NCI-H446 treated with DMSO at 0.1 percent for 48 hours (cell line): ENCODE measurements around the gene CDKN2C.
"Not testable (repeated sequence)": the region's sequence is repeated elsewhere in the genome, so short reads cannot be mapped to it uniquely, and the experiment has no call there.

Experiments
- DNase-seq: peaks from one replicate; lab custom pipeline; 2025; lab: John Stamatoyannopoulos, UW

CDKN2C gene

DNA sequence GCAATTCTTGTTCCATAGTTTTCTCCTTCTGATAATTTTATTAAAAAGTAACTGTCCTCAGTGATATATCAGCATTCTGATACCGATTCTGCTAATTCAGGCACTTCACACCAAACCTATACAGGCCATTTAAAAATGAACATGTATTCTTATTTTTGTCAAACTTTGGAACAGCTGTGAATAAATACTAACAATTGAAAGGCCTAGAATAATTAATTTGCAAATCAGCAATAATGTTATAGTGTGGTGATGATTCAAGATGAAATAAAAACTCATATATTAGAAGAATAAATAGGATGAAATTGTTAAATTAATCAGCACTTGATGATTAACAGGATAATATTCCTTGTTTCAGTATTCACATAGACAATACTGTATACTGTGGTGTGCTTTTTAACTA is 9.9 kb downstream of the CDKN2C start:
- peak; percentile 54 for DNase-seq

DNA sequence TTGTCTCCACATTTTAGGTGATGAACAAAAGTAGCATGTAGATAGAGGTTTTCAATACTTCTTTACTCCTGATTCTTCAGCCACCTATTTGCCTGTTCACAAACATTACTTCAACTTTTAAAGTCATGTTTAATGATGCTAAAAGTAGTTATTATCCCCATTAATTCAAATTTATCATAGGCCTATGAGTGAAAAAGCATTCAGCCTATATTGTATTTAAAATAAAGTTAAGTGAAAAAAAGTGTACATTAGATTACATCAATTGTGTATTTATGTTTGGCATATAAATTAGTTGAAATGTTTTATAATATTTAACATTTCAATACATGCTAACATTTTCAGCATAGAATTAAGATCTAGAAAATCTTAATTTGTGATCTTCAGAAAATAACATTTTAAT is 10.5 kb downstream of the CDKN2C start:
- no peak for DNase-seq

DNA sequence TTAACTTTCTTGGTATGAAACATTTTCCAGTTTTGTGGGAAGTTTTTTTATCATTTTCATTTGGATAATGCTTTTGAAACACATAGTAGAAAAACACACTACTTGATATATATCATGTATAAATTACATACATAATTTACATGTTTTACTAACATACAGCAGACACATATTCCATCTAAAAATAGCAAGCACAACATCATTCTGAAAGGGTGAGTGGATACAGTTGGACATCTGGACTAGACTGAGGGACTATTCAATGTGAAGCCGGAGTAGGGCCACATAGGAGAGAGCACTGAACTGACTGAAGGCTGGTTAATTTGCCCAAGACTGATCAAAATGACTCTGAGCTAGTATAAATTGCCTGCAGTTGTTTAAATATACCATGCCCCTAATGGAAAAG is 11.7 kb downstream of the CDKN2C start:
- DNase-seq: peak; percentile 71

DNA sequence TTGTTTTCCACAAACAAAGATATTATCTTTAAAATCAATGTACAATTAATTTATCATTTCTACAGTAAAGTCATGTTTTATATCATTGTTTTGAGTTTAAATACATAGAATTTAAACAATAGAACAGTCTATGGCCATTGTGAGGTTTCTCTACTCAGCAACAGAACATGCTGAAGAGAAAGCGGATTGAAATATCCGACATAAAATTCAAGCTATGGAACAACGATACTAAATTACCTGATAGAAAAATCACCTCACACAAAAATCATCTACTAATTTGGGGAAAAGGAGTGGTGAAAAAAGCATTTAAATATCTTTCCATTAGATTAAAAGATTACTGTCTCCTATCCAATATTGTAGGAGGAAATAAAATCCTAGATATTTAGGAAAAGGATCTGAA is 12.6 kb downstream of the CDKN2C start:
- peak; percentile 40 for DNase-seq

DNA sequence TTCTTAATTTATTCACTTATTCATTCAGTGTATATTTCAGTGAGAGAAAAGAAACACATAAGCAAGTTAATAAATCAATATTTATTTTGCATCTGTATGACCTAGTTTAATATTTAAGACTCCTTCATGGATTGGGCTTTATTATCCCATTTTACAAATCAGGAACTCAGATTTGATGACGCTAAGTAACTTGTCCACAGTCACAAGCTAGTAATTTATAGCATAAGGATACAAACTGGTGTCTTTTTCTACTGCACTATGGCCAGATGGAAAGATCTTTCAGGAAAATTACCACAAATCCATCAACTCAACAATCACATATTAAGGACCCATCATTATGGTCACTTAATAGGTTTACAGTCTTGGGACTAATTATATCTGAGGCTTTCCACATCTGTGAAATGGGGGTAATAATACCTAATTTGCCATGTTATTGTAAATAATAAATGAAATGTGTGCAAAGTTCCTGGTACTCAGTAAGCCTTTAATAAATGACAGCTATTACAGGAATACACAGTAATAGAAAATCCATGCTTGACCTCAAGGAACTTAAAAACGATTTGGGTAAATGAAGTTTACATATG is 13.3 kb downstream of the CDKN2C start:
- peak; percentile 62 for DNase-seq

DNA sequence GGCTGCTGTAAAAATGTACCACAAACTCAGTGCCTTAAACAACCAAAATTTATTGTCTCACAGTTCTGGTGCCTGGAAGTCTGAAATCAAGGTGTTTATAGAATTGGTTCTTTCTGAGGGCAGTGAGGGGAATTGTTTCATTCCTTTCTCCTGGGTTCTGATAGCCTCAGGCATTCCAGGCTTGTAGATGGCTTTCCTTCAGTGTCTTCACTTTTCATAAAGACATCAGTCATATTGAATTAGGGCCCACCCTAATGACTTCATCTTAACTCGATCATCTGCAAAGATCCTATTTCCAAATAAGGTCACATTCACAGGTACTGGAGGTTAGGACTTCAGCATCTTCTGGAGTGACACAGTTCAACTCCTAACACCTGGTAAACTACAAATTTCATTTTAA is 15.0 kb downstream of the CDKN2C start:
- peak; percentile 58 for DNase-seq

DNA sequence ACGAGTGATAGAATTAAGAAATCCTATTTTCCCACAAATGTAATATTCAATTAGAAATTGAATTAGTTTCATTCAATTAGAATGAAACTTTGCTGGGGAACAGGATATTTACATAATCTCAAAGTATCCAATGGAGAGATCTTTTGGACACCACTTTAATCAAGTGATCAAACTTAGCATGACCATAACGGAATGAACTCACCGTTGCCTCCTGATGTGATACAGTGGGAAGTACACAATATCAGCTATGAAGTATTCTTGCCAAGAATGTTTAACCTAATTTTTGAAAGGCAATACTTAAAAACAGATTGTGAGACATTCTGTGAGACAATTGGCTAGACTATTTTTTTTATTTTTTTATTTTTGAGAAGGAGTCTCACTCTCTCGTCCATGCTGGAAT is 16.6 kb downstream of the CDKN2C start:
- DNase-seq: no peak

DNA sequence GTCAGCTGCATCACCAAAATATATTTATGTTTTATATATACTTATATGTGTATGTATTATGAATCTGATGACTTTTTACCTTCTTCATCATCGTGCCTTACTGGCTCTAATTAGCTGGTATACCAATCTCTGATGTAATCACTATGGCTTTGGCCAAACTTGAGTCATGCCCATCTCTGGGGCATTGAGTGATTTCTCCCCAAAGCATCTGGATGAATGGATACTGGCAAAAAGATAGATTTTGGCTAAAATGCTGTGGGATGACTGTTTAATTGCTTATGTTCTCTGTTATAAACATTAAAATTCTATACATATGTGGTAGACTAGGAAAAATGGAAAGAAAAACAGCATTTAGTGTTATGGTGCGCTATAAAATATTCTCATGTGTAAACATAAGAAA is 19.6 kb downstream of the CDKN2C start:
- peak; percentile 25 for DNase-seq

DNA sequence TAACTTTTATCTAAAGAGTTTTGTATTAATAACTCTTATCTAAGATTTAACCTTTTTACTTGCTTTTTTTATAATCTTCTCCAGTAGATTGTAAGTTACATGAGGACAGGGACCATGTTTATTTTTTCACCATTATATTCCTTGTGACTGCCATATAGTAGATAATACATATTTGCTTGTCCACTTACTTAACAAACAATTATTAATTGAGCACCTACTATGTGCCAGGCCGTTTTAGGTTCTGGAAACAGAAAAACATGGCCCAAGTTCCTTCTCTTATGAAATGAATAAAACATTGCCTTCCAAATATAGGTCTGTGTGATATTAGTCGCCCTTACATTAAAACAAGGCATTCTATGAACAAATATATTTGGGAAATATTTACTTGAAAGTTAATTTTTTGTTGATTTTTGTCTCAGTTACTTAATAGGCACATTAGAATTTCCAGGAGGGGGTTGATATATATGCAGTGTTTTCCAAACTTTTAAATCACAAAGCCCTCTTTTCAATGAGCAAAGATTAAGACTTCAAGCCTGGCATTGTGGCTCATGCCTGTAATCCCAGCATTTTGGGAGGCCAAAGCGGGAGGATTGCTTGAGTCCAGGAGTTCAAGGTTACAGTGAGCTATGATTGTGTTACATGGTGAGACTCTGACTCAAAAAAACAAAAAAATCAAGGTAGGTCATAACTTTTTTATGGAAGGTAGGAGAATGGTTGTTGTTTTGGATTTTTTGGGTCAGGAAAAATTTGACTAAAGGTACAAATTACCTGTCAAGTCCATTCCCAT is 22.7 kb downstream of the CDKN2C start:
- no peak for DNase-seq

DNA sequence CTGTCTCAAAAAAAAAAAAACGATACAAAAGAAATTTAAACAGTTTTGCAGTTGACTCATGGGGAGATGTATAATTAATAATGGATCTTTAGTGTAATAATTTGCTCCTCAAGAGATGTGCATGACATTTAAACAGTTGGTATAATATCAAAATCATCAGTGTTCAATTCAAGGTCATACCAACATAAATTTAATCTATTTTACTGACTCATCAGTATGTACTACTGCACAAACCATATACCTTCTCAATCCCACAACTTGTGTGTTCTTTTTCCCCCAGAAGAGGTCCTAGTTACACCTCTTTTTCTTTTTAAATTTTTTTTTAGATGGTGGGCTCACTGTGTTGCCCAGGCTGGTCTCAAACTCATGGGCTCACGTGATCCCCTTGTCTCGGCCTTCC is 23.6 kb downstream of the CDKN2C start:
- DNase-seq: no peak

DNA sequence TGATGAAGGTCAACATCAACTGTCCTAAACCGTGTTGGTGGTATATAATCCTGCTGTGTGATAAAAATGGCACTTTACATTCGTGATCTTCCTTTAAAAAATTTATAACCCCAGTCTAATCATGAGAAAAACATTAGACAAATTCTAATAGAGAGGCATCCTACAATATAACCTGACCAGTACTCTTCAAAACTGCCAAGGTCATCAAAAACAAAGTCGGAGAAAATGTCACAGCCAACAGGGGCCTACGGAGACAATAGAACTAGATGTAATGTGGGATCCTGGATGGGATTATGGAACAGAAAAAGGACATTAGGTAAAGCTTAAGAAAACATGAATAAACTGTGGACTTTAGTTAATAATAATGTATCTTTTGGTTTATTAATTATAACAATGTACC is 25.0 kb downstream of the CDKN2C start:
- no peak for DNase-seq

DNA sequence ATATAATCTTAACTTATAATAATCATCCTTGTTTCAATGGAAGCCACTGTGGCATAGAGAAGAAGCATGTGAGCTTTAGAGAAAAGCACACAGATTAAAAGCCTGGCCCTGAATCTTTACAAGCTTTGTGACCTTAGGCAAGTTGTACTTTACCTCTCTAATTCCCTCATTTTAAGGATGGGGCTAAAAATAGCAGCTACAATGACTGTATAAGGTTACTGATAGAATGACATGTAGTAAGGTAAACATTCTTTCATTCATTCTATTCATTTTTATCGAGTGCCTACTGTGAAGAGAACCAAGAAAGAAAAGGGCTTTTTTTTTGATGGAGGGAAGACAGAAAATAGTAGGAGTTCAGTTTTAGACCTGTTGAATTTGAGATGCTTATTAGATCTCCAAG is 25.6 kb downstream of the CDKN2C start:
- DNase-seq: no peak

DNA sequence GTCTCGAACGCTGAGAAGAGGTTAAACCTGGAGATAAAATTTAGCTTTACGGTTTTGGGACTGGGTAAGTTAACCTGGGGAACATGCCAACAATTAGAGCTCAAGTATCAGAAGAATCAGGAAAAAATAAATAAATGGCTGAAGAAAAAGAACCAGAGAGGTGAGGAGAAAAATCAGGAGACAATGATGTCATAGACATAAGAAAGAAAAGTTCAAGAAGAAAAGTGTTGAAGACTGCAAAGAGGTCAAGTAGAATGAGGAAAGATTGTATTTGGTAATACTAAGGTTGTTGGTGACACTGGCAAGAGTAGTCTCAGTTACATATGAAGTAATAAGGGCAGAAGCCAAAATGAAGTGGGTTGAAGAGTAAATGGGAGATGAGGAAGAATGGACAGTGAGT is 26.0 kb downstream of the CDKN2C start:
- no peak for DNase-seq

DNA sequence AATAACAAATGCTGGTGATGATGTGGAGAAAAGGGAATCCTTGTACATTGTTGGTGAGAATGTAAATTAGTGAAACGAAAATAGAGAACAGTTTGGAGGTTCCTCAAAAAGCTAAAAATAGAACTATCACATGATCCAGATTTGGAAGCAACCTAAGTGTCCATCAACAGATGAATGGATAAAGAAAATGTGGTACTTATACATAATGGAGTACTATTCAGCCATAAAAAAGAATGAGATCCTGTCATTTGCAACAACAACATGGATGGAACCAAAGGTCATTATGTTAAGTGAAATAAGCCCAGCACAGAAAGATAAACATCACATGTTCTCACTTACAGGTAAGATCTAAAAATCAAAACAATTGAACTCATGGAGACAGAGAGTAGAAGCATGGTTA is 29.3 kb downstream of the CDKN2C start:
- DNase-seq: not testable (repeated sequence)

DNA sequence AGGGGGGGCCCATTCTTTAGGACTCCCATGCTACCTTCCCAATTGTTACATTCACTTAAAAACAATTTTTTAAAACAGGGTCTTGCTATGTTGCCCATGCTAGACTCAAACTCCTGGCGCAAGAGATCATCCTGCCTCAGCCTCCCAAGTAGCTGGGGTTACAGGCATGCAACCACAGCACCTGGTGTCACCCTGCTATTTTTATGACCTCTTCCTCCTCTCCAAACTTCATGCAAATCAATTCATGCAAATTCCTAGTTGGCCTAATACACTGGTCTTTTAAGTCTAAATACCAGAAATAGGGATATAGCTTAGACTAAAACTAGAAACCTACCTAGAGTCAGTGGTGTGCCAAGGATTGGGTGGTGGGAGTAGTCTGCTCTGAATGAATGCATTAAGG is 30.1 kb downstream of the CDKN2C start:
- no peak for DNase-seq

DNA sequence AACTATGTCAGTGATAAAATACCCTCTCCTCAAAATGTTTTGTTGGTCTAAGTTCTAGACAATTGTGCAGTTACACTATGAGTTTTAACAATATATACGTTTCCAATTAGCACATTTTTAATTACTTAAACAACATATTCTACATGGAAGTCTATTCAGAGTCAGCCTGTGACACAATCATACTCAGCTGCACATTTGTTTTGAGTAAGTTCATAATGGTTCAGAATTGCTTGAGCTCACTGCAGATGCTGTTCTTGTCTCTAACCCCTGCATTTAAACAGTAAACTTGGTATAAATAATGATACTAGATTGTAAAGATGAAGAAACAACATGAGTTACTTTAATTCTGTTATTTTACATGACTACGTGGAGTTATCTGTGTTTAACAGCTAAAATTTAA is 30.6 kb downstream of the CDKN2C start:
- DNase-seq: no peak

DNA sequence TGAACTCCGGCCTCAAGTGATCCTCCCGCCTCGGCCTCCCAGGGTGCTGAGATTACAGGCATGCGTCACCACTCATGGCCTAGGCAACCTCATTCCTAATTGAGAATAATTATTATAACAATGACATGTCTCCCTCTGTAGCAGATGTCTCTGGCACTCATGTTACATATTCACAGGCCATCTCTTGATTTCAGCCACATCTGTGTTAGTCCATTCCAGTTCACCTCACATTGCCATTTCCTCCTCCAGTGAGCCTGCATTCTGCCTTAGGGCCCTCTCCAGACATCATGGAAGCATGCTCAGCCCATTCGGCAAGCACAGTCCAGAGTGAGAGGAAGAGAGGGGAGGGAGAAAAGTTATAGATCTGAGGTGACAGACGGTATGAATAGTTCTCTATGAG is 32.5 kb downstream of the CDKN2C start:
- DNase-seq: no peak

DNA sequence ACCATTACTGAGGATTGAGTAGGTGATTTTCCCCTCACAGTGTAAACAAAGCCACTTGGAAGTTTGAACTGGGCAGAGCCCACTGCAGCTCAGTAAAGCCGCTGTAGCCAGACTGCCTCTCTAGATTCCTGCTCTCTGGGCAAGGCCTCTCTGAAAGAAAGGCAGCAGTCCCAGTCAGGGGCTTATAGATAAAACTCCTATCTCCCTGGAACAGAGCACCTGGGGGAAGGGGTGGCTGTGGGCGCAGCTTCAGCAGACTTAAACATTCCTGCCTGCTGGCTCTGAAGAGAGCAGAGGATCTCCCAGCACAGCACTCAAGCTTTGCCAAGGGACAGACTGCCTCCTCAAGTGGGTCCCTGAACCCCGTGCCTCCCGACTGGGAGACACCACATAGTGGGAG is 35.5 kb downstream of the CDKN2C start:
- not testable (repeated sequence) for DNase-seq

DNA sequence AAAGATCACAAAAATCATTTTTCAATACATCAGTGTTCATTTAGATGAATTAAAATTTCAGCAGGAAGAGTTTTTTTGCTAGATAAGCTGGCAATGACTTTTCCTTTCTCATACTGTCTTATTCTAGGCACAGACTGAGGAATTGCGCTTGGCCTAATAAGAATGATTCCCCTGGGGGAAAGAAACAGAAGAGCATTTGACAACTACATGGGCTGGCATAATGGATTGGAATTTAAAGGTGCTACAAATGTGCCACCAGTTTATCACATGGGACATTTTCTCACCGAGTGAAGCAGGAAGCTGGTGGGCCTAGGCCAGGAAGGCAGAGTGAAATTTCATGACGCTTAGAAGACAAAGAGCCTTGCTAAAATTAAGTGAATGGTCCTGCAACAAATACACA is 39.3 kb downstream of the CDKN2C start:
- no peak for DNase-seq

DNA sequence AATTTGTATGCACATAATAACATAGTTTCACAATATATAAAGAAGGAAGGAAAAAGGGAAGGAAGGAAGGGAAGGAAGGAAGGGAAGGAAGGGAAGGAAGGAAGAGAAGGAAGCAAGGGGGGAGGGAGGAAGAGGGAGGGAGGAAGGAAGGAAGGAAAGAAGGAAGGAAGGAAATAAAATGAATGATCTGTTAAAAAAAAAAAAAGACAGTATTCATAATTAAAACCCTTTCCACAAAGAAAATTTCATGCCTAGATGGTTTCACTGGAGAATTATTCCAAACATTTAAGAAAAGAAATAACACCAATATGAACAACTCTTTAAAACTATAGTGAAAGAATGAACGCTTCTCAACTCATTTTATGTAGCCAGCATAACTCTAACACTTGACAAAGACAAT is 44.8 kb downstream of the CDKN2C start:
- no peak for DNase-seq

DNA sequence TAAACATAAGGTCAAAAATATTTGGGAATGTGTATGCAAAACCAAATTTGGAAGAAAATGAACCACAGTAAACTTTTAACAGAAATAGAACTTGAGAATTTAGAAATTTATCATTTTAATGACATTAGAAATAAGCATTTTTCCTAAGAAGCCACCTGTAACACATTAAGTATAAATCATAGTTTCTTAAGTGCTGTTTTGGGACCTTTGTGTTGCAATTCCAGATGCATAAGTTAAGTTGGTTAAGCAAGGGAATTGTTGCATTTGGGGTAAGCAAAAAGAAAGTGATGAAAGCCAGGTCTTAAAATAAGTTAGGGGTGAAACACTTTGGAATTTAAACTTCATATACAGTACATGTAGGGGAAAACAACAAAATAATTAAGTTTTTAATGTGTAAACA is 49.8 kb downstream of the CDKN2C start:
- no peak for DNase-seq
